ENCODE results near the gene MED13L.
"Not testable (repeated sequence)": the region's sequence is repeated elsewhere in the genome, so short reads cannot be mapped to it uniquely, and the experiment has no call there.

The MED13L gene

GRCh38 chr12:116138364-116138763 is 139.1 kb downstream of the MED13L start:
- Histone ChIP-seq H3K9me3 (ENCODE audit: control insufficient read depth in 1 of 2, low read length in 2 of 2) (no peaks in the 10 kb centered on the region), H3K4me1 (ENCODE audit: control insufficient read depth in 1 of 2, insufficient read depth in 2 of 2, low read length in 2 of 2) (peaks cover 17 to 43% of the 10 kb centered on the region in 2 donors), H3K27ac (ENCODE audit: low read depth, low read length) (no peak overlapping the region), H3K9ac (ENCODE audit: low read depth in 1 of 2, low read length in 2 of 2) (no peak overlapping the region), H3K4me3 (ENCODE audit: low read depth in 1 of 2, low read length in 2 of 2) (no peak overlapping the region), H3K36me3 (ENCODE audit: control insufficient read depth in 1 of 2, insufficient read depth in 2 of 2, low read length in 2 of 2) (no peaks in the 10 kb centered on the region), H3K27me3 (ENCODE audit: control insufficient read depth in 1 of 2, insufficient read depth in 2 of 2, low read length in 2 of 2) (no peaks in the 10 kb centered on the region)

- H3K9ac ChIP-seq (ENCODE audit: low read depth in 1 of 2, low read length in 2 of 2) = no peak overlapping the region
- H3K4me1 ChIP-seq (ENCODE audit: control insufficient read depth in 1 of 2, insufficient read depth in 2 of 2, low read length in 2 of 2) = peaks cover 17 to 41% of the 10 kb centered on the region in 2 donors
Observed at GRCh38 chr12:116137318-116137717, 140.2 kb downstream of the MED13L start.

GRCh38 chr12:116136340-116136739 is 141.2 kb downstream of the MED13L start:
- Histone ChIP-seq H3K36me3 (ENCODE audit: control insufficient read depth in 1 of 2, insufficient read depth in 2 of 2, low read length in 2 of 2) (no peaks in the 10 kb centered on the region), H3K27me3 (ENCODE audit: control insufficient read depth in 1 of 2, insufficient read depth in 2 of 2, low read length in 2 of 2) (no peaks in the 10 kb centered on the region), H3K4me1 (ENCODE audit: control insufficient read depth in 1 of 2, insufficient read depth in 2 of 2, low read length in 2 of 2) (peaks cover 17 to 35% of the 10 kb centered on the region in 2 donors), H3K9me3 (ENCODE audit: control insufficient read depth in 1 of 2, low read length in 2 of 2) (no peaks in the 10 kb centered on the region), H3K27ac (ENCODE audit: low read depth, low read length) (no peak overlapping the region), H3K4me3 (ENCODE audit: low read depth in 1 of 2, low read length in 2 of 2) (no peak overlapping the region), H3K9ac (ENCODE audit: low read depth in 1 of 2, low read length in 2 of 2) (no peak overlapping the region)

More at GRCh38 chr12:116137318-116137717, 140.2 kb downstream of the MED13L start:
- Histone ChIP-seq H3K27me3 (ENCODE audit: control insufficient read depth in 1 of 2, insufficient read depth in 2 of 2, low read length in 2 of 2) (no peaks in the 10 kb centered on the region), H3K4me3 (ENCODE audit: low read depth in 1 of 2, low read length in 2 of 2) (no peak overlapping the region), H3K27ac (ENCODE audit: low read depth, low read length) (no peak overlapping the region), H3K36me3 (ENCODE audit: control insufficient read depth in 1 of 2, insufficient read depth in 2 of 2, low read length in 2 of 2) (no peaks in the 10 kb centered on the region), H3K9me3 (ENCODE audit: control insufficient read depth in 1 of 2, low read length in 2 of 2) (no peaks in the 10 kb centered on the region)

- Histone ChIP-seq H3K4me3 (ENCODE audit: low read depth in 1 of 2, low read length in 2 of 2) (no peak overlapping the region), H3K9ac (ENCODE audit: low read depth in 1 of 2, low read length in 2 of 2) (no peak overlapping the region), H3K27me3 (ENCODE audit: control insufficient read depth in 1 of 2, insufficient read depth in 2 of 2, low read length in 2 of 2) (no peaks in the 10 kb centered on the region), H3K9me3 (ENCODE audit: control insufficient read depth in 1 of 2, low read length in 2 of 2) (no peaks in the 10 kb centered on the region), H3K4me1 (ENCODE audit: control insufficient read depth in 1 of 2, insufficient read depth in 2 of 2, low read length in 2 of 2) (peaks cover 17 to 30% of the 10 kb centered on the region in 2 donors), H3K36me3 (ENCODE audit: control insufficient read depth in 1 of 2, insufficient read depth in 2 of 2, low read length in 2 of 2) (no peaks in the 10 kb centered on the region), H3K27ac (ENCODE audit: low read depth, low read length) (no peak overlapping the region)
Observed at GRCh38 chr12:116135209-116135930, 142.1 kb downstream of the MED13L start.

- Histone ChIP-seq H3K9me3 (ENCODE audit: control insufficient read depth in 1 of 2, low read length in 2 of 2) (no peaks in the 10 kb centered on the region), H3K4me1 (ENCODE audit: control insufficient read depth in 1 of 2, insufficient read depth in 2 of 2, low read length in 2 of 2) (peaks cover 17 to 30% of the 10 kb centered on the region in 2 donors), H3K27me3 (ENCODE audit: control insufficient read depth in 1 of 2, insufficient read depth in 2 of 2, low read length in 2 of 2) (no peaks in the 10 kb centered on the region), H3K9ac (ENCODE audit: low read depth in 1 of 2, low read length in 2 of 2) (no peak overlapping the region), H3K27ac (ENCODE audit: low read depth, low read length) (no peak overlapping the region), H3K4me3 (ENCODE audit: low read depth in 1 of 2, low read length in 2 of 2) (no peak overlapping the region), H3K36me3 (ENCODE audit: control insufficient read depth in 1 of 2, insufficient read depth in 2 of 2, low read length in 2 of 2) (no peaks in the 10 kb centered on the region)
Observed at GRCh38 chr12:116133636-116134214, 143.8 kb downstream of the MED13L start.

GRCh38 chr12:116133149-116133548 is 144.3 kb downstream of the MED13L start:
- Histone ChIP-seq H3K9ac (ENCODE audit: low read depth in 1 of 2, low read length in 2 of 2) (no peak overlapping the region), H3K27ac (ENCODE audit: low read depth, low read length) (no peak overlapping the region), H3K9me3 (ENCODE audit: control insufficient read depth in 1 of 2, low read length in 2 of 2) (no peaks in the 10 kb centered on the region), H3K4me1 (ENCODE audit: control insufficient read depth in 1 of 2, insufficient read depth in 2 of 2, low read length in 2 of 2) (peaks cover 17 to 30% of the 10 kb centered on the region in 2 donors), H3K36me3 (ENCODE audit: control insufficient read depth in 1 of 2, insufficient read depth in 2 of 2, low read length in 2 of 2) (no peaks in the 10 kb centered on the region), H3K4me3 (ENCODE audit: low read depth in 1 of 2, low read length in 2 of 2) (no peak overlapping the region), H3K27me3 (ENCODE audit: control insufficient read depth in 1 of 2, insufficient read depth in 2 of 2, low read length in 2 of 2) (no peaks in the 10 kb centered on the region)

GRCh38 chr12:116131987-116132386 is 145.5 kb downstream of the MED13L start:
- not testable (repeated sequence) for H3K36me3 ChIP-seq (ENCODE audit: control insufficient read depth in 1 of 2, insufficient read depth in 2 of 2, low read length in 2 of 2); H3K27ac ChIP-seq (ENCODE audit: low read depth, low read length); H3K9ac ChIP-seq (ENCODE audit: low read depth in 1 of 2, low read length in 2 of 2); H3K27me3 ChIP-seq (ENCODE audit: control insufficient read depth in 1 of 2, insufficient read depth in 2 of 2, low read length in 2 of 2); H3K4me3 ChIP-seq (ENCODE audit: low read depth in 1 of 2, low read length in 2 of 2); H3K9me3 ChIP-seq (ENCODE audit: control insufficient read depth in 1 of 2, low read length in 2 of 2)
- H3K4me1 ChIP-seq (ENCODE audit: control insufficient read depth in 1 of 2, insufficient read depth in 2 of 2, low read length in 2 of 2) = peaks cover 17 to 26% of the 10 kb centered on the region in 2 donors

GRCh38 chr12:116131176-116131575 is 146.3 kb downstream of the MED13L start:
- Histone ChIP-seq H3K4me3 (ENCODE audit: low read depth in 1 of 2, low read length in 2 of 2) (no peak overlapping the region), H3K27me3 (ENCODE audit: control insufficient read depth in 1 of 2, insufficient read depth in 2 of 2, low read length in 2 of 2) (no peaks in the 10 kb centered on the region), H3K36me3 (ENCODE audit: control insufficient read depth in 1 of 2, insufficient read depth in 2 of 2, low read length in 2 of 2) (no peaks in the 10 kb centered on the region), H3K9me3 (ENCODE audit: control insufficient read depth in 1 of 2, low read length in 2 of 2) (no peaks in the 10 kb centered on the region), H3K27ac (ENCODE audit: low read depth, low read length) (no peak overlapping the region), H3K9ac (ENCODE audit: low read depth in 1 of 2, low read length in 2 of 2) (no peak overlapping the region), H3K4me1 (ENCODE audit: control insufficient read depth in 1 of 2, insufficient read depth in 2 of 2, low read length in 2 of 2) (peaks cover 14 to 19% of the 10 kb centered on the region in 2 donors)

- peaks cover 10 to 17% of the 10 kb centered on the region in 2 donors for H3K4me1 ChIP-seq (ENCODE audit: control insufficient read depth in 1 of 2, insufficient read depth in 2 of 2, low read length in 2 of 2)
- H3K36me3 ChIP-seq (ENCODE audit: control insufficient read depth in 1 of 2, insufficient read depth in 2 of 2, low read length in 2 of 2) = no peaks in the 10 kb centered on the region
- H3K9me3 ChIP-seq (ENCODE audit: control insufficient read depth in 1 of 2, low read length in 2 of 2) = no peaks in the 10 kb centered on the region
- no peaks in the 10 kb centered on the region for H3K27me3 ChIP-seq (ENCODE audit: control insufficient read depth in 1 of 2, insufficient read depth in 2 of 2, low read length in 2 of 2)
- H3K4me3 ChIP-seq (ENCODE audit: low read depth in 1 of 2, low read length in 2 of 2) = no peak overlapping the region
- no peak overlapping the region for H3K27ac ChIP-seq (ENCODE audit: low read depth, low read length)
- H3K9ac ChIP-seq (ENCODE audit: low read depth in 1 of 2, low read length in 2 of 2) = no peak overlapping the region
Observed at GRCh38 chr12:116130431-116130830, 147.1 kb downstream of the MED13L start.

GRCh38 chr12:116128779-116129178 is 148.7 kb downstream of the MED13L start:
- Histone ChIP-seq H3K4me1 (ENCODE audit: control insufficient read depth in 1 of 2, insufficient read depth in 2 of 2, low read length in 2 of 2) (peaks cover 8 to 17% of the 10 kb centered on the region in 2 donors), H3K27me3 (ENCODE audit: control insufficient read depth in 1 of 2, insufficient read depth in 2 of 2, low read length in 2 of 2) (no peaks in the 10 kb centered on the region), H3K9me3 (ENCODE audit: control insufficient read depth in 1 of 2, low read length in 2 of 2) (no peaks in the 10 kb centered on the region), H3K9ac (ENCODE audit: low read depth in 1 of 2, low read length in 2 of 2) (no peak overlapping the region), H3K27ac (ENCODE audit: low read depth, low read length) (no peak overlapping the region), H3K4me3 (ENCODE audit: low read depth in 1 of 2, low read length in 2 of 2) (no peak overlapping the region), H3K36me3 (ENCODE audit: control insufficient read depth in 1 of 2, insufficient read depth in 2 of 2, low read length in 2 of 2) (no peaks in the 10 kb centered on the region)
